Stomach (tissue), 9 donors: ENCODE measurements around the gene RHBG. TPM values are rescaled to one million over a fixed set of nuclear protein-coding genes. Genes with fewer than 3 reads are reported as not detected.

Source experiments
- DNase-seq, 2 donors: peaks; one replicate each; pipeline versions ENCODE4 v3.0.0 to v3.0.0-alpha.2; 2013 to 2019
- H3K27ac ChIP-seq, 5 donors: fragments of 200-600 bp in 4 of 5; sonication (generic) in 4 of 5; one replicate each; pipeline ENCODE4 v1.5.1; 2013 to 2019; ENCODE audit warnings: mild to moderate bottlenecking in 1 of 5, moderate library complexity in 1 of 5
- H3K27me3 ChIP-seq, 3 donors: fragments of 200-600 bp; sonication (generic); one replicate each; pipeline ENCODE4 v1.5.1; 2017 to 2019; ENCODE audit warnings: mixed run types in 1 of 3
- H3K36me3 ChIP-seq, 4 donors: fragments of 200-600 bp; sonication (generic); 1 replicate in 3 of 4; 2 replicates in 1 of 4; pipeline ENCODE4 v1.5.1; 2016 to 2019
- H3K4me1 ChIP-seq, 4 donors: fragments of 200-600 bp; sonication (generic); one replicate each; pipeline ENCODE4 v1.5.1; 2016 to 2019
- H3K4me3 ChIP-seq, 4 donors: fragments of 200-600 bp; sonication (generic) in 3 of 4; one replicate each; pipeline ENCODE4 v1.5.1; 2016 to 2019; ENCODE audit warnings: mild to moderate bottlenecking in 1 of 4
- H3K9me3 ChIP-seq, 4 donors: fragments of 200-600 bp; sonication (generic); one replicate each; pipeline ENCODE4 v1.5.1; 2016 to 2019
- EP300 ChIP-seq: sonication (generic); formaldehyde crosslinking; IDR thresholded peaks from one replicate; pipeline ENCODE4 v1.6.1; 2017; ENCODE audit warnings: antibody characterized with exemption
- POLR2A ChIP-seq, 4 donors: fragments of 450-650 bp; IDR thresholded peaks; one replicate each; pipeline ENCODE4 v1.6.1; 2016; ENCODE audit warnings: antibody characterized with exemption in 4 of 4, control low read depth in 2 of 4, mild to moderate bottlenecking in 1 of 4, moderate library complexity in 1 of 4
- POLR2AphosphoS5 ChIP-seq, 3 donors: sonication (generic); formaldehyde crosslinking; IDR thresholded peaks; one replicate each; pipeline ENCODE4 v1.6.1; 2016; ENCODE audit warnings: antibody characterized with exemption in 3 of 3
- WGBS, 5 donors: extraction: QIAGEN DNeasy Blood & Tissue Kit in 3 of 5; methylation state at CpG; one replicate each; pipeline versions ENCODE4 v1.1.5 to v1.1.7; 2013 to 2018; 5-methylcytosine and 5-hydroxymethylcytosine counted together
- intact Hi-C: fragments of 100-400 bp; cut with DNase I; formaldehyde crosslinking; loops from one replicate; pipeline ENCODE4 v1.15.1; 2023; ENCODE audit warnings: low total_unique reads
- polyA plus RNA-seq, 3 donors: library from polyadenylated mRNA; stranded (reverse); fragments of 200-250 nt; gene quantifications; one replicate each; pipeline ENCODE4 v1.2.3, GENCODE V29; 2013
- total RNA-seq, 5 donors: library from RNA; depleted of rRNA; stranded (reverse); fragments of >200 nt; gene quantifications; one replicate each; pipeline versions ENCODE4 v1.1.0 to v1.2.3, GENCODE V29; 2014 to 2016
- TF ChIP-seq, protein P1 (sequence below), 7 experiments: fragments of 450-650 bp in 4 of 7; fragments of 200-600 bp in 3 of 7; sonication (generic) in 3 of 7; IDR thresholded peaks; one replicate each; pipeline ENCODE4 v1.5.1; 2016 to 2019; ENCODE audit warnings: antibody characterized with exemption in 7 of 7, control low read depth in 2 of 7, mild to moderate bottlenecking in 1 of 7
- donor health status: healthy with polysubstance abuse.
- donor health status: Bipolar disorder and iron deficiency.
- donor health status: healthy.

Gene RHBG
- total and polyA plus RNA-seq, 8 donors: 0.70 TPM; not detected in 7

- Histone ChIP-seq H3K36me3 (no peaks in the 10 kb centered on the region), H3K4me1 (peaks cover 7 to 19% (median 14%) of the 10 kb centered on the region in 4 donors), H3K4me3 (no peak overlapping the region), H3K9me3 (no peaks in the 10 kb centered on the region), H3K27ac (no peak overlapping the region), H3K27me3 (peaks cover 3 to 61% (median 15%) of the 10 kb centered on the region in 3 donors)
- WGBS, 5 donors: 49 to 63% (median 58%) methylated on average over 7 of the region's 7 CpGs
- TF ChIP-seq EP300: no peak
- TF ChIP-seq, protein P1, sequence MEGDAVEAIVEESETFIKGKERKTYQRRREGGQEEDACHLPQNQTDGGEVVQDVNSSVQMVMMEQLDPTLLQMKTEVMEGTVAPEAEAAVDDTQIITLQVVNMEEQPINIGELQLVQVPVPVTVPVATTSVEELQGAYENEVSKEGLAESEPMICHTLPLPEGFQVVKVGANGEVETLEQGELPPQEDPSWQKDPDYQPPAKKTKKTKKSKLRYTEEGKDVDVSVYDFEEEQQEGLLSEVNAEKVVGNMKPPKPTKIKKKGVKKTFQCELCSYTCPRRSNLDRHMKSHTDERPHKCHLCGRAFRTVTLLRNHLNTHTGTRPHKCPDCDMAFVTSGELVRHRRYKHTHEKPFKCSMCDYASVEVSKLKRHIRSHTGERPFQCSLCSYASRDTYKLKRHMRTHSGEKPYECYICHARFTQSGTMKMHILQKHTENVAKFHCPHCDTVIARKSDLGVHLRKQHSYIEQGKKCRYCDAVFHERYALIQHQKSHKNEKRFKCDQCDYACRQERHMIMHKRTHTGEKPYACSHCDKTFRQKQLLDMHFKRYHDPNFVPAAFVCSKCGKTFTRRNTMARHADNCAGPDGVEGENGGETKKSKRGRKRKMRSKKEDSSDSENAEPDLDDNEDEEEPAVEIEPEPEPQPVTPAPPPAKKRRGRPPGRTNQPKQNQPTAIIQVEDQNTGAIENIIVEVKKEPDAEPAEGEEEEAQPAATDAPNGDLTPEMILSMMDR (IDR thresholded peaks at IDR 0.05): no peak
- no peak for TF ChIP-seq POLR2AphosphoS5 (IDR thresholded peaks at IDR 0.05)
- TF ChIP-seq POLR2A (IDR thresholded peaks at IDR 0.05): no peak
- peak in 1 of 2 donors; percentile 72 for DNase-seq
- intact Hi-C loops: no loop called here
These were observed 2.7 kb downstream of the RHBG start for GRCh38 chr1:156371553-156372264.

DNA sequence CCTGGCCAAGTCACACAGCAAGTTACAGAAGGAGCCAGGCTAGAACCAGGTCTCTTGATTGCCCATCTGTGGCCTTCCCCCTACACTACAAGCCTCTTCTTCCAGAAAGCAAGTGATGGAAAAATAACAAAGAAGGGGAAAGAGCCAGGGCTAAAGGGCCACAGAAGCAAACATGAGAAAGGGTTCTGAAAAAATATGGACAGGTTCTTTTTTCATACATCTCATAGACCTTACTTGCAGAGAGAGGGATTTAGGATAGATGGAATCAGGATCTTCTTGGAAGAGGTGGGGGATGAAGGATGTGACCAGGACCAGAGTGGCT is 3.2 kb downstream of the RHBG start:
- Histone ChIP-seq H3K9me3 (no peaks in the 10 kb centered on the region), H3K27me3 (peaks cover 3 to 61% (median 15%) of the 10 kb centered on the region in 3 donors), H3K4me1 (peaks cover 7 to 19% (median 14%) of the 10 kb centered on the region in 4 donors), H3K27ac (no peak overlapping the region), H3K36me3 (no peaks in the 10 kb centered on the region), H3K4me3 (no peak overlapping the region)
- intact Hi-C loops: no loop called here
- TF ChIP-seq EP300 (no peak), POLR2A (IDR thresholded peaks at IDR 0.05) (no peak), POLR2AphosphoS5 (IDR thresholded peaks at IDR 0.05) (no peak)
- TF ChIP-seq, protein P1 (IDR thresholded peaks at IDR 0.05): no peak
- no peak for DNase-seq

GRCh38 chr1:156372876-156373275 is 3.9 kb downstream of the RHBG start:
- TF ChIP-seq, protein P1 (IDR thresholded peaks at IDR 0.05): no peak
- TF ChIP-seq POLR2AphosphoS5 (IDR thresholded peaks at IDR 0.05) (no peak), POLR2A (IDR thresholded peaks at IDR 0.05) (no peak), EP300 (no peak)
- peaks cover 7 to 18% (median 14%) of the 10 kb centered on the region in 4 donors for H3K4me1 ChIP-seq
- no peak overlapping the region for H3K27ac ChIP-seq
- H3K4me3 ChIP-seq: no peak overlapping the region
- 65 to 78% (median 76%) methylated on average over 4 of the region's 4 CpGs for WGBS, 5 donors
- no peaks in the 10 kb centered on the region for H3K9me3 ChIP-seq
- peaks cover 3 to 56% (median 15%) of the 10 kb centered on the region in 3 donors for H3K27me3 ChIP-seq
- intact Hi-C loops: no loop called here
- no peak for DNase-seq
- H3K36me3 ChIP-seq: no peaks in the 10 kb centered on the region

GRCh38 chr1:156373546-156373945 is 4.5 kb downstream of the RHBG start:
- Histone ChIP-seq H3K9me3 (no peaks in the 10 kb centered on the region), H3K4me3 (no peak overlapping the region), H3K27me3 (peaks cover 3 to 49% (median 15%) of the 10 kb centered on the region in 3 donors), H3K4me1 (peaks cover 5 to 12% (median 11%) of the 10 kb centered on the region in 4 donors), H3K27ac (no peak overlapping the region), H3K36me3 (no peaks in the 10 kb centered on the region)
- intact Hi-C loops: no loop called here
- DNase-seq: no peak
- TF ChIP-seq POLR2A (IDR thresholded peaks at IDR 0.05): no peak
- TF ChIP-seq, protein P1 (IDR thresholded peaks at IDR 0.05): no peak
- TF ChIP-seq POLR2AphosphoS5 (IDR thresholded peaks at IDR 0.05): no peak
- no peak for TF ChIP-seq EP300
